ENCODE data around the gene HAGHL.
A peak's percentile ranks its signal among the peaks of the same experiment; 100 is the strongest.

HAGHL gene

GRCh38 chr16:685967-686366 is 40.9 kb upstream of the HAGHL start:
- no peak overlapping the region for H3K4me2 ChIP-seq (ENCODE audit: low read depth, low read length, poor library complexity, severe bottlenecking)
- H2AFZ ChIP-seq (ENCODE audit: low read length) = no peak overlapping the region
- H3K9me3 ChIP-seq (ENCODE audit: insufficient read depth, low read depth, low read length) = no peaks in the 10 kb centered on the region
- no peak overlapping the region for H3K4me3 ChIP-seq (ENCODE audit: low read length, poor library complexity, severe bottlenecking)
- H3K27me3 ChIP-seq (ENCODE audit: insufficient read depth, low read length, poor library complexity, severe bottlenecking) = no peaks in the 10 kb centered on the region
- no peak for TF ChIP-seq EZH2phosphoT487 (IDR thresholded peaks at IDR 0.05; ENCODE audit: borderline replicate concordance)
- TF ChIP-seq CTCF (conservative IDR thresholded peaks at IDR 0.05; ENCODE audit: low read length) = peak; percentile 45
- H3K4me1 ChIP-seq (ENCODE audit: insufficient read depth, low read length, poor library complexity, severe bottlenecking) = peaks cover 9% of the 10 kb centered on the region
- H3K79me2 ChIP-seq (ENCODE audit: insufficient read depth, low read length) = peaks cover 20% of the 10 kb centered on the region
- H3F3A ChIP-seq (ENCODE audit: low read depth) = no peaks in the 10 kb centered on the region
- peaks cover 2% of the 10 kb centered on the region for H4K20me1 ChIP-seq (ENCODE audit: insufficient read depth, low read length, poor library complexity, severe bottlenecking)
- H3K9ac ChIP-seq (ENCODE audit: low read depth, low read length, poor library complexity, severe bottlenecking) = no peak overlapping the region
- H3K9me2 ChIP-seq (replicated peaks; ENCODE audit: low read depth, low read length) = no peaks in the 10 kb centered on the region
- H3K36me3 ChIP-seq (ENCODE audit: insufficient read depth, low read length) = no peaks in the 10 kb centered on the region

GRCh38 chr16:686459-687260 is 40.2 kb upstream of the HAGHL start:
- Histone ChIP-seq H3F3A (ENCODE audit: low read depth) (no peaks in the 10 kb centered on the region), H3K9me2 (replicated peaks; ENCODE audit: low read depth, low read length) (no peaks in the 10 kb centered on the region), H3K4me3 (ENCODE audit: low read length, poor library complexity, severe bottlenecking) (no peak overlapping the region), H3K79me2 (ENCODE audit: insufficient read depth, low read length) (peaks cover 13% of the 10 kb centered on the region), H3K27me3 (ENCODE audit: insufficient read depth, low read length, poor library complexity, severe bottlenecking) (no peaks in the 10 kb centered on the region), H3K9me3 (ENCODE audit: insufficient read depth, low read depth, low read length) (no peaks in the 10 kb centered on the region), H3K4me2 (ENCODE audit: low read depth, low read length, poor library complexity, severe bottlenecking) (no peak overlapping the region), H4K20me1 (ENCODE audit: insufficient read depth, low read length, poor library complexity, severe bottlenecking) (no peaks in the 10 kb centered on the region), H3K9ac (ENCODE audit: low read depth, low read length, poor library complexity, severe bottlenecking) (no peak overlapping the region), H2AFZ (ENCODE audit: low read length) (no peak overlapping the region), H3K4me1 (ENCODE audit: insufficient read depth, low read length, poor library complexity, severe bottlenecking) (peaks cover 9% of the 10 kb centered on the region), H3K36me3 (ENCODE audit: insufficient read depth, low read length) (no peaks in the 10 kb centered on the region)
- TF ChIP-seq CTCF (conservative IDR thresholded peaks at IDR 0.05; ENCODE audit: low read length) (no peak), EZH2phosphoT487 (IDR thresholded peaks at IDR 0.05; ENCODE audit: borderline replicate concordance) (no peak)

GRCh38 chr16:687499-687898 is 39.4 kb upstream of the HAGHL start:
- Histone ChIP-seq H3K4me1 (ENCODE audit: insufficient read depth, low read length, poor library complexity, severe bottlenecking) (peaks cover 9% of the 10 kb centered on the region), H2AFZ (ENCODE audit: low read length) (no peak overlapping the region), H4K20me1 (ENCODE audit: insufficient read depth, low read length, poor library complexity, severe bottlenecking) (no peaks in the 10 kb centered on the region), H3K4me3 (ENCODE audit: low read length, poor library complexity, severe bottlenecking) (no peak overlapping the region), H3F3A (ENCODE audit: low read depth) (no peaks in the 10 kb centered on the region), H3K9me2 (replicated peaks; ENCODE audit: low read depth, low read length) (no peaks in the 10 kb centered on the region), H3K9me3 (ENCODE audit: insufficient read depth, low read depth, low read length) (no peaks in the 10 kb centered on the region), H3K79me2 (ENCODE audit: insufficient read depth, low read length) (peaks cover 8% of the 10 kb centered on the region), H3K4me2 (ENCODE audit: low read depth, low read length, poor library complexity, severe bottlenecking) (no peak overlapping the region), H3K36me3 (ENCODE audit: insufficient read depth, low read length) (no peaks in the 10 kb centered on the region), H3K27me3 (ENCODE audit: insufficient read depth, low read length, poor library complexity, severe bottlenecking) (no peaks in the 10 kb centered on the region), H3K9ac (ENCODE audit: low read depth, low read length, poor library complexity, severe bottlenecking) (no peak overlapping the region)
- TF ChIP-seq EZH2phosphoT487 (IDR thresholded peaks at IDR 0.05; ENCODE audit: borderline replicate concordance) (no peak), CTCF (conservative IDR thresholded peaks at IDR 0.05; ENCODE audit: low read length) (no peak)

Measured in Loucy (cell line).